ENCODE data around the gene CHP2.
"Not testable (repeated sequence)": the region's sequence is repeated elsewhere in the genome, so short reads cannot be mapped to it uniquely, and the experiment has no call there.

The CHP2 gene

DNA sequence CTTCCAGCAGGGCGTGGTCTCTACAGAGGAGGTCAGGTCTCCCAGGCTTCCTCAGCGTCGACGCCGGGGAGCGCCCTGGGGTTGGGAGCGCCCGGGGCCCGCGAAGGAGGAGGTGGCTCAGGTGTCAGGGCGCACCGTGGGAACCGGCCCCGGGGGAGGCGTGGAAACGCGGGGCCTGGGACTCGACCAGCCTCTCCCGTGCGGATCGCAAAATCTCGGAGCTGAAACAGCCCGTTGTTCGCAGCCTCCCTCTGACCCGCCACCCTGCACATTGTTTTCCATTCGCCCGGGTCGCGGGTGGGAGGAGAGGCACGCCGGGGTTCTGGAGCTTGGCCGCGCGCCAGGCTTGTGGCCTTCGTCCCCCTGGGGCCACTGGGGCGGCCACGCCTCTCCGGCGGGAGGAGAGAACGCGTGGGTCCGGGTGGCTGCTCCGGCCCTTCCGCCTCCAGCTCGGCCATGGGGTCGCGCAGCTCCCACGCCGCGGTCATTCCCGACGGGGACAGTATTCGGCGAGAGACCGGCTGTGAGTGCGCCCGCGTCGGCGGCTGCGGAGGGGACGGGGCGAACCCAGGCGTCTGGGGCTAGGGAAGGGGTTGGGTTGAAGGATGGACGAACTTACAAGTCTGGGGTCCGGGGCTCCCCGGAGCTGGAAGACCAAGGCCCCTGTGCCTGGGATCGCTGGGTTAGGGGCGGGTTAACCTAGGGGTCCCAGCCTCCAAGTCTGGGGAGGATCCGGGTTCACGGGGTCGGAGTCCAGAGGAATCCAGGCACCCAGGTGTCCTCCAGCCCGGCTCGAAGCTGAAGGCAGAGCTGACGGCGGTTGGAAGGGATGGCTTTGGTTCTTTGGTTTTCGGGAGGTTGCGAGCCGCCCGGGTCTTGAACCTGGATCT is at the start of gene CHP2:
TSS of gene CHP2 (plus strand) at position 433 of the 890 bp plus-strand sequence. CDS start at position 457, 24 bp downstream.
- no peak for FAIRE-seq

DNA sequence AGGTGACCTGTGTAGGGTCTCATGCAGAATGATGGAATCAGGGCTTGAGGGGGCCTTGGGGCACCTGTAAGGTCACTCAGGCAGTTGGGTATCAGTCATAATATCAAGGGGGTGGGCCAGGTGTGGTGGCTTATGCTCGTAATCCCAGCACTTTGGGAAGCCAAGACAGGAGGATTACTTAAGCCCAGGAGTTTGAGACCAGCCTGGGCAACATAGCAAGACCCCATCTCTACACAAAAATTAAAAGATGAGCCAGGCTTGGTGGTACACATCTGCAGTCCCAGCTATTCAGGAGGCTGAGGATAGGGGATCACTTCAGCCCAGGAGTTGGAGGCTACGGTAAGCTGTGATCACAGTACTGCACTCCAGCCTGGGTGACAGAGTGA is 49.3 kb upstream of the CHP2 start:
- no peak for FAIRE-seq

- FAIRE-seq: no peak
Measured at GRCh38 chr16:23706439-23706838, 48.4 kb upstream of the CHP2 start.

GRCh38 chr16:23709536-23709935 is 45.3 kb upstream of the CHP2 start:
- no peak for FAIRE-seq

GRCh38 chr16:23710008-23710407 is 44.8 kb upstream of the CHP2 start:
- no peak for FAIRE-seq

GRCh38 chr16:23710504-23710903 is 44.3 kb upstream of the CHP2 start:
- FAIRE-seq: no peak

DNA sequence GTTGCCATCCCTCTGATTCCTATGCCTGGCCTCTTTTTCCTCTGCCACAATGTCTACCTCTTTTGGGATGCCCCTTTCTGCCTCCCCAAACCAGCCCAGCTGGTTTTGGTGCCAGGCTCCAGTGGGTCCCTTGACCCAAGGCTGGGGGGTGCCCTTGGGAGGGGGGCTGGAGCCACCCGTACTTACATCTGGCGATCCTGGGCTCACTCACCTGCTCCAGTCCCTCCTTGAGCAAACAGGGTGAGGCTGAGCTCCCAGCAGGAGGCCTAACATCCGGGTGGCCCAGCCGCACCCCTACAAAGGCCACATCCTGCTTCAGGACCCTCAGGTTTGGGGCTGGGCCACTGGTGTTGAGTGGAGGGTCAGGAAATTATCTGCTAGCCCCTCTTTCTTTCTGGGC is 43.0 kb upstream of the CHP2 start:
- FAIRE-seq: no peak

GRCh38 chr16:23712976-23713375 is 41.9 kb upstream of the CHP2 start, which contains the start of gene ERN2:
TSS of gene ERN2 (minus strand) at chr16:23713222. CDS start at chr16:23713187, 35 bp downstream.
- no peak for FAIRE-seq

DNA sequence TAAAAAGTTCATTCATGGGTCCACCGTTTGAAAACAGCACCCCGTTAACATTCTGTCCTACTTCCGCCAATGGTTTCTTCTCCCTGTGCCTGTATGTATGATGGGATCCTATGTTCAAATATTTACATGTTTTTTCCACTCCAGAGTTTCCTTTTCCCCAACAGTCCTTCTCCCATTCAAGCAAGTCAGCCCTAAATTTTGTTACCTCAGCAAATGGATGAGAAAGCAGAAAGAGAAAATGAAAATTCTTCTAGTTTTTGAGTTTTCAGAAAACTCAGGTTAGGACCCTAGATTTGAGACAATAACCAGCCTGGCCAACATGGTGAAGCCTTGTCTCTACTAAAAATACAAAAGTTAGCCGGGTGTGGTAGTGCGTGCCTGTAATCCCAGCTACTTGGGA is 38.3 kb upstream of the CHP2 start:
- FAIRE-seq: no peak

DNA sequence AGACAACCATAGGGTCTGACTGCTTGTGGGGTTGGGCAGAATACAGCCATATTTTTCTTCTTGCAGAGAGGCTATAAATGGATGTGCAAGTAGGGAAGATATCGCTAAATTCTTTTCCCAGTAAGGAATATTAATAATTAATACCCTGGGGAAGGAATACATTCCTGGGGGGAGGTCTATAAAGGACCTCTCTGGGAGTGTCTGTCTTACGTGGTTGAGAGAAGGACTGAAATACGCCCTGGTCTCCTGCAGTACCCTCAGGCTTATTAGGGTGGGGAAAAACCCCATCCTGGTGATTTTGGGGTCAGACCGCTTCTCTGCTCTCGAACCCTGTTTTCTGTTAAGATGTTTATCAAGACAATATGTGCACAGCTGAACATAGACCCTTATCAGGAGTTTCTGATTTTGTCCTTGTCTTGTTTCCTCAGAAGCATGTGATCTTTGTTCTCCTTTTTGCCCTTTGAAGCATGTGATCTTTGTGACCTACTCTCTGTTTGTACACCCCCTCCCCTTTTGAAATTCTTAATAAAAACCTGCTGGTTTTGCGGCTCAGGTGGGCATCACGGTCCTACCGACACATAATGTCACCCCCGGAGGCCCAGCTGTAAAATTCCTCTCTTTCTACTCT is 32.1 kb upstream of the CHP2 start:
- FAIRE-seq: not testable (repeated sequence)

- FAIRE-seq: no peak
Measured at GRCh38 chr16:23724096-23724784, 30.6 kb upstream of the CHP2 start.

DNA sequence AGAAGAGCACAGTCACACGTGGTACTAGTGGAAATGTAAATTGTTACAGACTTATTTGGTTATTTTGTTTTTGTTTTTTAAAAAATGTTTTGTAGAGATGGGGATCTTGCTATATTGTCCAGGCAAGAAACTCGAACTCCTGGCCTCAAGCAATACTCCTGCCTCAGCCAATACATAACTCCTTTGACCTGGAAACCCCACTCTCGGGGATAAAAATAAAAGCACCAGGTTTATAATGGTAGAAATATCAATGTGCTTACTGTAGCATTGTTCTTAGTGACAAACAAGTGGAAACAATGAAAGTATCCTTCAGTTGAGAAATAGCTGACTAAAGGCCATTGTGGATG is 30.1 kb upstream of the CHP2 start:
- no peak for FAIRE-seq

DNA sequence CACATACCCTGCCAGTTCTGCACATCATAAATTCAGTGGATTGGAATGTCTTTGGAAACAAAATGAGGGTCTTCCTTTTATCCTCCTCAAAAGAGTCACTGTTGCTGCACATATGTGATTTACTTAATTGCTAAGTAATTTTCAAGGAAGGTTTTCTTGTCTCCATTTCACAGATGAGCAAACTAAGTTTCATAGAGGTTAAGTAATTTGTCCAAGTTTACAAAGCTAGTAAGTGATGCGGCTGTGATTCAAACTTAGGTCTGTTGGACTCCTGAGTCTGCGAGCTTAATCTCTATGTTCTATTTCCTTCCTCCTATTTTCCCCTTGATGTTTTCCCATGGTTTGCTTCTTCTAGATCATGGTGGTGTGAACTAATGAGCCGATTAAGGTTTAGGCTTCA is 28.1 kb upstream of the CHP2 start:
- no peak for FAIRE-seq

DNA sequence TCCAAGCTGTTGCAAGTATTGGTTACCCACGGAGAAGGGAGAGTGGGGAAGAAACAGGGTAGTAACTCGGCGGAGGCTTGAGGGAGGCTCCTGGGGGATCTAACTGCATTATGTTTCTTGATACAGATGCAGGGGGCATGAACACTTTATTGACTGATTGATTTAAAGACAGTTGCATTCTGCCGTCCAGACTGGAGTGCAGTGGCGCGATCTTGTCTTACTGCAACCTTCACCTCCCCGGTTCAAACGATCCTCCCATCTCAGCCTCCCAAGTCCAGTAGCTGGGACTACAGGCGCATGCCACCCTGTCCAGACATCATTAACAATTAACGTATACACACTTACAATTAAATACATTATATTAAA is 26.7 kb upstream of the CHP2 start:
- FAIRE-seq: no peak

DNA sequence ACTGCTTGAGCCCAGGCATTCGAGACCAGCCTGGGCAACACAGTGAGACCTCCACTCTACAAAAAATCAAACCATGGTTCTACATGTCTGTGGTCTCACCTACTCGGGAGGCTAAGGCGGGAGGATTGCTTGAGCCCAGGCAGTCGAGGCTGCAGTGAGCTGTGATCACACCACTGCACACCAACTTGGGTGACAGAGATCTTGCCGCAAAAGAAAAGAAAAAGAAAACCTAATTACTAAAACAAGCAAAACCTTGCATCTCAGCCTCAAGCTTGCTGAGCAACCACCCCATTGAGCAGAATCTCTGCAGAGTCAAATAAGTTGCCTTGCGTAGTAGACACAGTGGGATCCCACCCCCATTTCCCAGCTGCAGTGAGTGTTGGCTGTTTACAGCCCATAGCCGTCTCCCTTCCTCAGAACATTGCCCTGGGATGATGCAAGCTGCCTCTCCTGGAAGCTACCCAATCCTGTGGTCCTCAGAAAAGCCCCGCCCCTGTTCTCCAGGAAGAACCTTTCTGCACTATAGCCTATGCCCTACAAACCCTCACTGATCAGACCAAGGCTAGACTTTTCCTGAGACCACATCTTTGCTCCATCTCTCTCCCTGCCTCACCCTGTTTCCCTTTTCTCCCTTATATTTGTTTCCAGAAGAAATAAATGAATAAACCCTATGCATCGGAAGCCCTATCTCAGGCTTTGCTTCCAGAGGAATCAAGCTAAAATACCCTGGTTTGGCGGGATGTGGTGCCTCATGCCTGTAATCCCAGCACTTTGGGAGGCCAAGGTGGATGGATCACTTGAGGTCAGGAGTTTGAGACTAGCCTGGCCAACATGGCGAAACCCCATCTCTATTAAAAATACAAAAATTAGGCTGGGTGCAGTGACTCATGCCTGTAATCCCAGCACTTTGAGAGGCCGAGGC is 25.1 kb upstream of the CHP2 start:
- FAIRE-seq: no peak

- FAIRE-seq: no peak
Measured at GRCh38 chr16:23734176-23734893, 20.5 kb upstream of the CHP2 start.

DNA sequence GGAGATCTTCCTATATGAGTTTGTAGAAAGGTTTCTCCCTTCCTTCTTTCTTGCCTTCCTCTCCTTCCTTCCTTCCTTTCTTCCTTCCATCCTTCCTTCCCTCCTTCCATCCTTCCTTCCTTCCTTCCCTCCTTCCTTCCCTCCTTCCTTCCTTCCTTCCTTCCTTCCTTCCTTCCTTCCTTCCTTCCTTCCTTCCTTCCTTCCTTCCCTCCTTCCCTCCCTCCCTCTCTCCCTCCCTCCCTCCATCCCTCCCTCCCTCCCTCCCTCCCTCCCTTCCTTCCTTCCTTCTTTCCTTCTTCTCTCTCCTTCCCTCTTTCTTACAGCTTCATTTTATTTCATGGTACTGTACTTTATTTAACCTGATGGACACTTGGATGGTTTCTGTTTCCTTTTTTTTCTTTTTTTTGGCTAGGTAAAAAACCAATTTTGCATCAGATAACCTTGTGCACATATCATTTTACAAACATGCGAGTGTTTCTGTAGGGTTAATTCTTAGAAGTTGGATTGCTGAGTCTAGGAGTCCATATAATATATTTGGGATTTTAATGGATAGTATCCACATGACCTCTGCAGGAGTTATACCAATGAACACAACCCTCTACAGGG is 17.3 kb upstream of the CHP2 start:
- FAIRE-seq: not testable (repeated sequence)

GRCh38 chr16:23739516-23739915 is 15.3 kb upstream of the CHP2 start:
- FAIRE-seq: no peak

GRCh38 chr16:23741675-23742303 is 13.0 kb upstream of the CHP2 start:
- no peak for FAIRE-seq

DNA sequence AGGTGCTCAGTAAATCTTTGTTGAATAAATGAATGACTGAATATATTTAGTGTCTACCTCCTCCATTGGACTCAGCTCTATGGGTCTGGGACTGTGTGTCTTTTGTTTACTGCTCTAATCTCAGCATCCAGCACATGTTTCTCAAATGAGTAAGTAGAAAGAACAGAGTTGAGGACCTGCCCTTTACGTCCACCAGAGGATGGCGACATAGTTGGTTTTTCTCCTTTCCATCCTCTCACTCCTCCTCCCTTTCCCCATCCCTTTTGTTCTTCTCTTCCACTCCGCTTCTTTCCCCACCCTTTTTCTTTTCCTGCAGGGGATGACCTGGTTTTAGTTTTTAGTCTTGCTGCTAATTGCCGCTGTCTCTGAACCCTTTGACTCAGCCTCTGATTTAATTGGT is 12.1 kb upstream of the CHP2 start:
- no peak for FAIRE-seq

- no peak for FAIRE-seq
Measured at GRCh38 chr16:23745263-23745662, 9.6 kb upstream of the CHP2 start.

Data from G401.6 (cell line).